ENCODE results near the gene ARID4B.

Gene ARID4B

GRCh38 chr1:235157150-235157549 lies 170.8 kb downstream of the ARID4B start:
- no peak for DNase-seq

- DNase-seq: no peak
These were observed 171.2 kb downstream of the ARID4B start for GRCh38 chr1:235156740-235157139.

GRCh38 chr1:235156265-235156664 lies 171.7 kb downstream of the ARID4B start:
- DNase-seq: no peak

- no peak for DNase-seq
These were observed 175.7 kb downstream of the ARID4B start for GRCh38 chr1:235152235-235152634.

GRCh38 chr1:235151033-235151432 lies 176.9 kb downstream of the ARID4B start:
- DNase-seq: no peak

GRCh38 chr1:235149824-235150223 lies 178.2 kb downstream of the ARID4B start:
- no peak for DNase-seq

- no peak for DNase-seq
These were observed 180.7 kb downstream of the ARID4B start for GRCh38 chr1:235147269-235147668.

- no peak for DNase-seq
These were observed 182.3 kb downstream of the ARID4B start for GRCh38 chr1:235145639-235146038.

- DNase-seq: no peak
These were observed 185.0 kb downstream of the ARID4B start for GRCh38 chr1:235142991-235143390.

GRCh38 chr1:235139315-235139714 lies 188.7 kb downstream of the ARID4B start:
- DNase-seq: no peak

GRCh38 chr1:235138821-235139220 lies 189.2 kb downstream of the ARID4B start:
- no peak for DNase-seq

- DNase-seq: peak; percentile 39
These were observed 191.9 kb downstream of the ARID4B start for GRCh38 chr1:235136111-235136510.

GRCh38 chr1:235134171-235134570 lies 193.8 kb downstream of the ARID4B start:
- no peak for DNase-seq

- DNase-seq: no peak
These were observed 194.9 kb downstream of the ARID4B start for GRCh38 chr1:235133086-235133485.

GRCh38 chr1:235131961-235132360 lies 196.0 kb downstream of the ARID4B start:
- no peak for DNase-seq

GRCh38 chr1:235130766-235131270 lies 197.2 kb downstream of the ARID4B start:
- no peak for DNase-seq

GRCh38 chr1:235129774-235130570 lies 198.0 kb downstream of the ARID4B start:
- DNase-seq: peak; percentile 4

GRCh38 chr1:235128456-235129328 lies 199.3 kb downstream of the ARID4B start, which contains the start of gene TOMM20:
TSS of gene TOMM20 (minus strand) at chr1:235128837. CDS start at chr1:235128715, 122 bp downstream.
- peak; percentile 99 for DNase-seq

GRCh38 chr1:235127732-235128455 lies 200.1 kb downstream of the ARID4B start:
- DNase-seq: peak; percentile 60

- DNase-seq: peak; percentile 45
These were observed 200.8 kb downstream of the ARID4B start for GRCh38 chr1:235127203-235127602.

- no peak for DNase-seq
These were observed 203.3 kb downstream of the ARID4B start for GRCh38 chr1:235124665-235125064.

- no peak for DNase-seq
These were observed 203.9 kb downstream of the ARID4B start for GRCh38 chr1:235124111-235124510.

GRCh38 chr1:235122348-235122747 lies 205.6 kb downstream of the ARID4B start:
- DNase-seq: no peak
